GM10266 (cell line): ENCODE data around the gene PDLIM5.

Experiments
- DNase-seq: peaks from one replicate; pipeline ENCODE4 v3.0.0; 2012; ENCODE audit errors: extremely low spot score
- CTCF ChIP-seq: IDR thresholded peaks from 2 replicates; pipeline ENCODE4 v1.5.1; 2012; ENCODE audit warnings: mild to moderate bottlenecking, low read depth; ENCODE audit not compliant: control insufficient read depth, insufficient read depth; ENCODE audit errors: missing control alignments

The PDLIM5 gene

GRCh38 chr4:94409962-94410361, 41.8 kb upstream of the PDLIM5 start:
- TF ChIP-seq CTCF, result no peak
- no peak for DNase-seq

- no peak for DNase-seq
- TF ChIP-seq CTCF, result no peak
These were observed 41.0 kb upstream of the PDLIM5 start for GRCh38 chr4:94410678-94411206.

- TF ChIP-seq CTCF, result no peak
- DNase-seq, result no peak
These were observed 40.4 kb upstream of the PDLIM5 start for GRCh38 chr4:94411296-94411695.

- TF ChIP-seq CTCF, result no peak
- DNase-seq, result no peak
These were observed 39.6 kb upstream of the PDLIM5 start for GRCh38 chr4:94412019-94412657.

- no peak for DNase-seq
These were observed 39.1 kb upstream of the PDLIM5 start for GRCh38 chr4:94412658-94413038.

GRCh38 chr4:94413085-94413840, 38.5 kb upstream of the PDLIM5 start:
- no peak for DNase-seq
- TF ChIP-seq CTCF, result no peak

More at GRCh38 chr4:94412658-94413038, 39.1 kb upstream of the PDLIM5 start:
- TF ChIP-seq CTCF, result no peak

GRCh38 chr4:94414907-94415306, 36.8 kb upstream of the PDLIM5 start:
- TF ChIP-seq CTCF, result no peak

More at GRCh38 chr4:94414907-94415306, 36.8 kb upstream of the PDLIM5 start:
- no peak for DNase-seq
